ENCODE results near the gene ERCC3.

DNA sequence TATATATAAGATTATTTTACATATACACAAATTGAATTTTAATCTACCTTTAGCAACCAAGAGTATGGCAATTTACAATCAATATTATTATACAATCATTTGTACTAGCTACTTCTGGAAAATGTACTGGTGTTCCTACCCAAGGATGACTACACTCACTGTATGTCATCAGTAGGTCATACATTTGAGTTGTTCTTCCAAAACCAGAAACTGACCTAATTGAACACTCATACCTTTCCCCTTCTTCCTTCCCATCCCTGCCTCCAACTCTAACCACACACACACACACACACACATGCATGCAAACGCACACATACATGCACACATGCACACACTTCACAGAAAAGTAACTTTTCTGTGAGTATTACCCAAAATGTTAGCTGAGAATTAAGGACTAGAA is 8.2 kb upstream of the ERCC3 start:
- TF ChIP-seq, protein P1, sequence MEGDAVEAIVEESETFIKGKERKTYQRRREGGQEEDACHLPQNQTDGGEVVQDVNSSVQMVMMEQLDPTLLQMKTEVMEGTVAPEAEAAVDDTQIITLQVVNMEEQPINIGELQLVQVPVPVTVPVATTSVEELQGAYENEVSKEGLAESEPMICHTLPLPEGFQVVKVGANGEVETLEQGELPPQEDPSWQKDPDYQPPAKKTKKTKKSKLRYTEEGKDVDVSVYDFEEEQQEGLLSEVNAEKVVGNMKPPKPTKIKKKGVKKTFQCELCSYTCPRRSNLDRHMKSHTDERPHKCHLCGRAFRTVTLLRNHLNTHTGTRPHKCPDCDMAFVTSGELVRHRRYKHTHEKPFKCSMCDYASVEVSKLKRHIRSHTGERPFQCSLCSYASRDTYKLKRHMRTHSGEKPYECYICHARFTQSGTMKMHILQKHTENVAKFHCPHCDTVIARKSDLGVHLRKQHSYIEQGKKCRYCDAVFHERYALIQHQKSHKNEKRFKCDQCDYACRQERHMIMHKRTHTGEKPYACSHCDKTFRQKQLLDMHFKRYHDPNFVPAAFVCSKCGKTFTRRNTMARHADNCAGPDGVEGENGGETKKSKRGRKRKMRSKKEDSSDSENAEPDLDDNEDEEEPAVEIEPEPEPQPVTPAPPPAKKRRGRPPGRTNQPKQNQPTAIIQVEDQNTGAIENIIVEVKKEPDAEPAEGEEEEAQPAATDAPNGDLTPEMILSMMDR (IDR thresholded peaks at IDR 0.05): no peak
- no peak for TF ChIP-seq POLR2A (IDR thresholded peaks at IDR 0.05)
